ENCODE measurements around the gene APLP2.

Gene APLP2

GRCh38 chr11:130032931-130033330 is 36.8 kb upstream of the APLP2 start (continued):
- TF ChIP-seq PATZ1 (CRISPR knock-in tag; IDR thresholded peaks at IDR 0.05; ENCODE audit: borderline replicate concordance) (no peak), TOX (CRISPR knock-in tag; IDR thresholded peaks at IDR 0.05; ENCODE audit: borderline replicate concordance) (no peak), ZNF70 (CRISPR knock-in tag; IDR thresholded peaks at IDR 0.05) (no peak), SNAI2 (CRISPR knock-in tag; IDR thresholded peaks at IDR 0.05) (no peak), PPARA (CRISPR knock-in tag; IDR thresholded peaks at IDR 0.05; ENCODE audit: borderline replicate concordance) (no peak), RARB (CRISPR knock-in tag; IDR thresholded peaks at IDR 0.05) (no peak), BACH2 (CRISPR knock-in tag; IDR thresholded peaks at IDR 0.05; ENCODE audit: borderline replicate concordance) (no peak), ZFP3 (CRISPR knock-in tag; IDR thresholded peaks at IDR 0.05) (no peak), ISL1 (CRISPR knock-in tag; IDR thresholded peaks at IDR 0.05) (no peak)

- TF ChIP-seq ISL1 (CRISPR knock-in tag; IDR thresholded peaks at IDR 0.05) = no peak
- TF ChIP-seq TCF4 (CRISPR knock-in tag; IDR thresholded peaks at IDR 0.05; ENCODE audit: borderline replicate concordance) = no peak
- TF ChIP-seq TSHZ2 (CRISPR knock-in tag; IDR thresholded peaks at IDR 0.05) = no peak
- no peak for TF ChIP-seq ZFP30 (CRISPR knock-in tag; IDR thresholded peaks at IDR 0.05)
- TF ChIP-seq ESRRG (CRISPR knock-in tag; IDR thresholded peaks at IDR 0.05) = no peak
- no peak for TF ChIP-seq CSRNP3 (CRISPR knock-in tag; IDR thresholded peaks at IDR 0.05)
- no peak for TF ChIP-seq CSDC2 (CRISPR knock-in tag; IDR thresholded peaks at IDR 0.05)
- no peak for ATAC-seq
These were observed 35.5 kb upstream of the APLP2 start for GRCh38 chr11:130034236-130034635.

GRCh38 chr11:130037058-130037457 is 32.6 kb upstream of the APLP2 start:
- no peak for TF ChIP-seq PPARA (CRISPR knock-in tag; IDR thresholded peaks at IDR 0.05; ENCODE audit: borderline replicate concordance)
- TF ChIP-seq TCF4 (CRISPR knock-in tag; IDR thresholded peaks at IDR 0.05; ENCODE audit: borderline replicate concordance) = no peak
- TF ChIP-seq CSRNP3 (CRISPR knock-in tag; IDR thresholded peaks at IDR 0.05) = no peak
- ATAC-seq = peak; percentile 88

- ATAC-seq = peak; percentile 47; the same call in 2 of the 3 replicates
- TF ChIP-seq ZFP30 (CRISPR knock-in tag; IDR thresholded peaks at IDR 0.05) (no peak), BACH2 (CRISPR knock-in tag; IDR thresholded peaks at IDR 0.05; ENCODE audit: borderline replicate concordance) (no peak), RARB (CRISPR knock-in tag; IDR thresholded peaks at IDR 0.05) (no peak), ZNF8 (CRISPR knock-in tag; IDR thresholded peaks at IDR 0.05) (no peak), ESRRG (CRISPR knock-in tag; IDR thresholded peaks at IDR 0.05) (no peak), TCF4 (CRISPR knock-in tag; IDR thresholded peaks at IDR 0.05; ENCODE audit: borderline replicate concordance) (no peak), CREB5 (CRISPR knock-in tag; IDR thresholded peaks at IDR 0.05; ENCODE audit: low read depth) (no peak), TSHZ2 (CRISPR knock-in tag; IDR thresholded peaks at IDR 0.05) (no peak), ZFP3 (CRISPR knock-in tag; IDR thresholded peaks at IDR 0.05) (no peak), PATZ1 (CRISPR knock-in tag; IDR thresholded peaks at IDR 0.05; ENCODE audit: borderline replicate concordance) (no peak), ZNF70 (CRISPR knock-in tag; IDR thresholded peaks at IDR 0.05) (no peak)
- TF ChIP-seq, protein P1, sequence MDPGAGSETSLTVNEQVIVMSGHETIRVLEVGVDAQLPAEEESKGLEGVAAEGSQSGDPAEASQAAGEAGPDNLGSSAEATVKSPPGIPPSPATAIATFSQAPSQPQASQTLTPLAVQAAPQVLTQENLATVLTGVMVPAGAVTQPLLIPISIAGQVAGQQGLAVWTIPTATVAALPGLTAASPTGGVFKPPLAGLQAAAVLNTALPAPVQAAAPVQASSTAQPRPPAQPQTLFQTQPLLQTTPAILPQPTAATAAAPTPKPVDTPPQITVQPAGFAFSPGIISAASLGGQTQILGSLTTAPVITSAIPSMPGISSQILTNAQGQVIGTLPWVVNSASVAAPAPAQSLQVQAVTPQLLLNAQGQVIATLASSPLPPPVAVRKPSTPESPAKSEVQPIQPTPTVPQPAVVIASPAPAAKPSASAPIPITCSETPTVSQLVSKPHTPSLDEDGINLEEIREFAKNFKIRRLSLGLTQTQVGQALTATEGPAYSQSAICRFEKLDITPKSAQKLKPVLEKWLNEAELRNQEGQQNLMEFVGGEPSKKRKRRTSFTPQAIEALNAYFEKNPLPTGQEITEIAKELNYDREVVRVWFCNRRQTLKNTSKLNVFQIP (CRISPR knock-in tag; IDR thresholded peaks at IDR 0.05; ENCODE audit: borderline replicate concordance, low read depth) = no peak
These were observed 31.7 kb upstream of the APLP2 start for GRCh38 chr11:130037881-130038585.

All from SK-N-SH treated with all-trans-retinoic acid at 6 μM for 48 hours (cell line).